Hepatocyte (in vitro differentiated cells): ENCODE results near the gene BRD3.

ENCODE experiments used
- EZH2 ChIP-seq: fragments of 200-600 bp; sonication (generic); IDR thresholded peaks from 2 replicates; pipeline ENCODE4 v1.6.1; 2016; ENCODE audit warnings: antibody characterized with exemption, mild to moderate bottlenecking, borderline replicate concordance
- TF ChIP-seq, protein P1 (sequence below): fragments of 200-600 bp; sonication (generic); IDR thresholded peaks from 2 replicates; pipeline ENCODE4 v1.5.1; 2016; ENCODE audit warnings: antibody characterized with exemption, mild to moderate bottlenecking; ENCODE audit not compliant: poor library complexity

DNA sequence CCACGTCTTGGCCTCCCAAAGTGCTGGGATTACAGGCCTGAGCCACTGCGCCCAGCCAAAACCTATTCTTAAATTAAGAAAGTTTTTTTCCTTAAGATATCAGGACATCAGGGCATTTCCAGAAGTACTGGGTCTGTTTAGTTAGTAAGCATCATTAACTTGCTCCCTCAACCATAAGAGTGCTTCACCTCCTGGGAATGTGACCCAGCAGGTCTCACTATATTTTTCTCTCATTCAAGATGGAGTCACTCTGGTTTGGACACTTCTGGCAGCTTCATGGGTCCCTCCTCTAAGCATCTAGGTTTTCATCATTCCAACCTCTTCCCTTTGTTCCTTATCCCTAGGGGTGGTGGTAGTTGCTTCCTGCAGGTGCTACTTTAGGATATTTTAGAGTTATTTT, 52.9 kb downstream of the BRD3 start:
- TF ChIP-seq, protein P1, sequence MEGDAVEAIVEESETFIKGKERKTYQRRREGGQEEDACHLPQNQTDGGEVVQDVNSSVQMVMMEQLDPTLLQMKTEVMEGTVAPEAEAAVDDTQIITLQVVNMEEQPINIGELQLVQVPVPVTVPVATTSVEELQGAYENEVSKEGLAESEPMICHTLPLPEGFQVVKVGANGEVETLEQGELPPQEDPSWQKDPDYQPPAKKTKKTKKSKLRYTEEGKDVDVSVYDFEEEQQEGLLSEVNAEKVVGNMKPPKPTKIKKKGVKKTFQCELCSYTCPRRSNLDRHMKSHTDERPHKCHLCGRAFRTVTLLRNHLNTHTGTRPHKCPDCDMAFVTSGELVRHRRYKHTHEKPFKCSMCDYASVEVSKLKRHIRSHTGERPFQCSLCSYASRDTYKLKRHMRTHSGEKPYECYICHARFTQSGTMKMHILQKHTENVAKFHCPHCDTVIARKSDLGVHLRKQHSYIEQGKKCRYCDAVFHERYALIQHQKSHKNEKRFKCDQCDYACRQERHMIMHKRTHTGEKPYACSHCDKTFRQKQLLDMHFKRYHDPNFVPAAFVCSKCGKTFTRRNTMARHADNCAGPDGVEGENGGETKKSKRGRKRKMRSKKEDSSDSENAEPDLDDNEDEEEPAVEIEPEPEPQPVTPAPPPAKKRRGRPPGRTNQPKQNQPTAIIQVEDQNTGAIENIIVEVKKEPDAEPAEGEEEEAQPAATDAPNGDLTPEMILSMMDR, result no peak
- no peak for TF ChIP-seq EZH2
